ENCODE measurements around the gene TFF1. TPM values are rescaled to one million over a fixed set of nuclear protein-coding genes. Genes with fewer than 3 reads are reported as not detected.

TFF1 gene
- total RNA-seq, 5 donors from 2014 or later (not counting 1 experiment from before 2014, with no cell fraction given) = 1.2 to 1.3 TPM; not detected in 3

DNA sequence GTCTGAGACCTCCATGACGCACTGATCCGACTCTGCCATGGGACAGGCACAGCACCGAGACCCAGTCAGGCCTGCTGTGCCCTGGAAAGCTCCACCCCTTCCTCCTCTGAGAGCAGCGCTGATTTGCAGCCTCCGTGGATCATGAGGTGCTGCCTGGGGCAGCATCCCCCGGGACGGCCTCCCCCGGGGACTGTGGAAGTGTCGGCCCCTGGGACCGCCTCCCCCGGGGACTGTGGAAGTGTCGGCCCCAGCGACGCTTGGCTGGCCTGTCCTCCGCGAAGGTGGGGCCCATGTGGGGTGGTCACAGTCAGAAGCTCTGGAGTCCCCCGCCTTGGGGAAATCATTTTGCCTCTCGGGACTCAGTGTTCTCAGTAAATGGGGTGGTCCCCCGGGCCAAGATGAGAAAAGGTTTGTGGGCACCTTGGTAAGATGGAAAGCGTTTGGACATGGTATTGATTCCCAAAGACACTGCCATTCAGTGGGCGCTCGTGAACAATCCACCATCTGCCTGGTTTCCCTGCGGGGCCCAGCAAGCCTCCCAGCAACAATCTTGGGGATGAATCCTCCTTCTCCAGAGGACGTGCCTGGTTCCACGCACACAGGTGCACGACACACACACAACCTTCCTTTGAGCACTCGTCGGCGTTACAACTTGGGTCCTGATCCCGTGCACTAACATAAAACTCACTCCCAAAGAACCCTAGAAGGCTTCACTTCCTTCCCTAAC is 18.6 kb downstream of the TFF1 start:
- Histone ChIP-seq H3K9me3 (no peaks in the 10 kb centered on the region), H3K27me3 (replicated peaks in 1 of 2; ENCODE audit: control insufficient read depth in 2 of 2, extremely low read depth in 1 of 2, insufficient read depth in 2 of 2, low read length in 1 of 2) (peaks cover 0 to 18% of the 10 kb centered on the region in 2 experiments), H3K4me1 (ENCODE audit: control insufficient read depth in 1 of 2, extremely low read depth in 1 of 2, insufficient read depth in 2 of 2, low read length in 2 of 2) (no peaks in the 10 kb centered on the region), H3K4me3 (ENCODE audit: control insufficient read depth in 1 of 2, extremely low read depth in 1 of 2, low read length in 1 of 2) (no peak overlapping the region), H3K36me3 (ENCODE audit: control insufficient read depth in 2 of 2, extremely low read depth in 1 of 2, insufficient read depth in 1 of 2, low read length in 1 of 2) (no peaks in the 10 kb centered on the region), H3K27ac (ENCODE audit: low read length) (no peak overlapping the region)
- ATAC-seq (replicated peaks in 1 of 4) (no peak), DNase-seq (no peak)
- Mint-ChIP-seq H3K4me3 (no peak overlapping the region), H3K4me1 (no peaks in the 10 kb centered on the region), H3K27me3 (no peaks in the 10 kb centered on the region), H3K9me3 (no peaks in the 10 kb centered on the region), H3K36me3 (no peaks in the 10 kb centered on the region), H3K27ac (no peak overlapping the region)
- POLR2A ChIA-PET = no interaction called here
- WGBS (ENCODE audit: insufficient coverage) = 93% methylated on average over 23 of the region's 30 CpGs
- CTCF ChIA-PET = no interaction called here

DNA sequence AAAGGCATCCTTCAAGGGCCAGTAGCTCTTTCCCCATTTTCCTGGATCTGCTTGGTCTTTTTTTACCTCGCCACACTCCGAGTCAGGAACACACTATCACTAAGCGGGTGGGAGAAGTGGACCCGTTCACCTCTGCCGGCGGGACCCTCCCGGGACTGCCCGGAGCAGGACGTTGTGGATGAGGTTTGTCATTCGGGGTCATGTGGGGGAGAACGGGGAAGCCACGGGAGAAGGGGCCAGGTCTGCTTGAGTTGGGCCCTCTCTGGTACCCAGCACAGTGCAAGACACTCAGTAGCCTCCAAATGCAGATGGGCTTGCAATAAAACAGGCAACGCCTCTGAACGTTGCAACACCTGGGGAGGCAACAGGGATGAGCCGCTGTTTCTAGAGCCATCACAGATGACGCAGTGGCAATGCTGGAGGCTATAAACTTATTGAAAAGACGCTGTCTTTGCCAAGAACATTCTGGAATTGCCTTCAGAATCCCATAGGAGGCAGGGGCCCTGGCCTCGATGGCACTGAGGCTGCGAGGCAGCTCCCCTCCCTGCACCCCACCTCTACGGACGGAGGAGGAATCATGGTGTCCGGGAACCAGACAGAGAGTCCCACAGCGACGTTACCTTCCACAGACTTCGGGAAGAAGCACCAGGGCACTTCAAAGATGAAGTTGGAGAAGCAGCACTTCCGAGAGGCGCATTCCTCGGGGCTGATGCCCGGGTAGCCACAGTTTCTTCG is 19.3 kb downstream of the TFF1 start:
- 92% methylated on average over 25 of the region's 30 CpGs for WGBS (ENCODE audit: insufficient coverage)
- peaks cover 0 to 13% of the 10 kb centered on the region in 2 experiments for H3K27me3 ChIP-seq (replicated peaks in 1 of 2; ENCODE audit: control insufficient read depth in 2 of 2, extremely low read depth in 1 of 2, insufficient read depth in 2 of 2, low read length in 1 of 2)
- H3K36me3 ChIP-seq (ENCODE audit: control insufficient read depth in 2 of 2, extremely low read depth in 1 of 2, insufficient read depth in 1 of 2, low read length in 1 of 2) = no peaks in the 10 kb centered on the region
- H3K4me1 ChIP-seq (ENCODE audit: control insufficient read depth in 1 of 2, extremely low read depth in 1 of 2, insufficient read depth in 2 of 2, low read length in 2 of 2) = no peaks in the 10 kb centered on the region
- DNase-seq (no peak), ATAC-seq (replicated peaks in 1 of 4) (no peak)
- H3K36me3 Mint-ChIP-seq = no peaks in the 10 kb centered on the region
- H3K9me3 Mint-ChIP-seq = no peaks in the 10 kb centered on the region
- no peak overlapping the region for H3K27ac ChIP-seq (ENCODE audit: low read length)
- H3K9me3 ChIP-seq = no peaks in the 10 kb centered on the region
- no peak overlapping the region for H3K4me3 ChIP-seq (ENCODE audit: control insufficient read depth in 1 of 2, extremely low read depth in 1 of 2, low read length in 1 of 2)
- ChIA-PET POLR2A (no interaction called here), CTCF (no interaction called here)
- no peak overlapping the region for H3K27ac Mint-ChIP-seq
- H3K4me3 Mint-ChIP-seq = no peak overlapping the region
- no peaks in the 10 kb centered on the region for H3K4me1 Mint-ChIP-seq
- H3K27me3 Mint-ChIP-seq = no peaks in the 10 kb centered on the region

DNA sequence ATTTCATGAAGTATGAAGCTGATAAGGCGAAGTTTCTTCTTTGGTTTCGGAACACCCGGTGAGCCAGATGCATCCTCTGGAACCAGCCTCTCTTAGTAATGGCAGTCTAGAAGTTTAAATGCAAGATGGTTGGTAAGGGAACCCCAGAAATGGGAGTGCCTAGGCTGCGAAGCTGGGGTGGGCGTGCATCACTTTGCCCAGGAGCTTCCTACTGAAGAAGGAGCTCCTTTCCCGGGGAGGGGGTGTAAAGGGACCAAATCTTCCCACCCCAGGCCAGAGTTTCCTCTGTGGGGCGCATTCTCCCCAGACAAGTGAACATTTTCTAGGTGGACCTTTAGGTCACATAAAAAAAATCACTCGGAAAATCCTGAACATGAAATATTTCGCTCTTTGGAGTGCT is 19.9 kb downstream of the TFF1 start:
- Mint-ChIP-seq H3K4me1 (no peaks in the 10 kb centered on the region), H3K36me3 (no peaks in the 10 kb centered on the region), H3K4me3 (no peak overlapping the region), H3K27ac (no peak overlapping the region), H3K27me3 (no peaks in the 10 kb centered on the region), H3K9me3 (no peaks in the 10 kb centered on the region)
- H3K4me3 ChIP-seq (ENCODE audit: control insufficient read depth in 1 of 2, extremely low read depth in 1 of 2, low read length in 1 of 2) = no peak overlapping the region
- no peaks in the 10 kb centered on the region for H3K36me3 ChIP-seq (ENCODE audit: control insufficient read depth in 2 of 2, extremely low read depth in 1 of 2, insufficient read depth in 1 of 2, low read length in 1 of 2)
- H3K9me3 ChIP-seq = no peaks in the 10 kb centered on the region
- no peak overlapping the region for H3K27ac ChIP-seq (ENCODE audit: low read length)
- ChIA-PET CTCF (no interaction called here), POLR2A (no interaction called here)
- ATAC-seq (replicated peaks in 1 of 4) = no peak
- H3K4me1 ChIP-seq (ENCODE audit: control insufficient read depth in 1 of 2, extremely low read depth in 1 of 2, insufficient read depth in 2 of 2, low read length in 2 of 2) = no peaks in the 10 kb centered on the region
- WGBS (ENCODE audit: insufficient coverage) = 100% methylated on average over 3 of the region's 9 CpGs
- peaks cover 0 to 13% of the 10 kb centered on the region in 2 experiments for H3K27me3 ChIP-seq (replicated peaks in 1 of 2; ENCODE audit: control insufficient read depth in 2 of 2, extremely low read depth in 1 of 2, insufficient read depth in 2 of 2, low read length in 1 of 2)
- no peak for DNase-seq

DNA sequence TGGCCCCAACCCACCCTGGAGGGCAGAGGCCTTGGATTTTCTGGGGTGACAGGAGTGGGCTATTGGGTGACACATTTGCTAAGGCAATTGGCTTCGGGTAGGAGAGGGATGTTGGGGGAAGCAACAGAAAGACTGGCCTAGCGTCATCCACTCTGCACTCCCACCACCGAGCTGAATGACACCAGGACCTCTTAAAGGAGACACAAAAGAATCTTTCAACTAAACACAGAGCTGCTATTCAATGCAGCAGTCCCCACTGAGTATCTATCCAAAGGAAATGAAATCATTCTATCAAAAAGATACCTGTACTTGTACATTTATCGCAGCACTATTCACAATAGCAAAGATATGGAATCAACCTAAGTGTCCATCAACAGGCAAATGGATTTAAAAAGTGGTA is 21.7 kb downstream of the TFF1 start:
- CTCF ChIA-PET = no interaction called here
- no CpG with 5 or more reads among the region's 4 CpGs for WGBS (ENCODE audit: insufficient coverage)
- Histone ChIP-seq H3K4me3 (ENCODE audit: control insufficient read depth in 1 of 2, extremely low read depth in 1 of 2, low read length in 1 of 2) (no peak overlapping the region), H3K27me3 (replicated peaks in 1 of 2; ENCODE audit: control insufficient read depth in 2 of 2, extremely low read depth in 1 of 2, insufficient read depth in 2 of 2, low read length in 1 of 2) (peaks cover 0 to 10% of the 10 kb centered on the region in 2 experiments), H3K9me3 (no peaks in the 10 kb centered on the region), H3K36me3 (ENCODE audit: control insufficient read depth in 2 of 2, extremely low read depth in 1 of 2, insufficient read depth in 1 of 2, low read length in 1 of 2) (no peaks in the 10 kb centered on the region), H3K4me1 (ENCODE audit: control insufficient read depth in 1 of 2, extremely low read depth in 1 of 2, insufficient read depth in 2 of 2, low read length in 2 of 2) (no peaks in the 10 kb centered on the region), H3K27ac (ENCODE audit: low read length) (no peak overlapping the region)
- no peak overlapping the region for H3K27ac Mint-ChIP-seq
- H3K27me3 Mint-ChIP-seq = no peaks in the 10 kb centered on the region
- no peaks in the 10 kb centered on the region for H3K36me3 Mint-ChIP-seq
- no peaks in the 10 kb centered on the region for H3K9me3 Mint-ChIP-seq
- DNase-seq (no peak), ATAC-seq (replicated peaks in 1 of 4) (no peak)
- H3K4me1 Mint-ChIP-seq = no peaks in the 10 kb centered on the region
- no peak overlapping the region for H3K4me3 Mint-ChIP-seq
- POLR2A ChIA-PET = no interaction called here

GRCh38 chr21:42343963-42344510 is 22.3 kb downstream of the TFF1 start:
- ChIA-PET POLR2A (no interaction called here), CTCF (no interaction called here)
- WGBS (ENCODE audit: insufficient coverage) = 84% methylated on average over 10 of the region's 11 CpGs

DNA sequence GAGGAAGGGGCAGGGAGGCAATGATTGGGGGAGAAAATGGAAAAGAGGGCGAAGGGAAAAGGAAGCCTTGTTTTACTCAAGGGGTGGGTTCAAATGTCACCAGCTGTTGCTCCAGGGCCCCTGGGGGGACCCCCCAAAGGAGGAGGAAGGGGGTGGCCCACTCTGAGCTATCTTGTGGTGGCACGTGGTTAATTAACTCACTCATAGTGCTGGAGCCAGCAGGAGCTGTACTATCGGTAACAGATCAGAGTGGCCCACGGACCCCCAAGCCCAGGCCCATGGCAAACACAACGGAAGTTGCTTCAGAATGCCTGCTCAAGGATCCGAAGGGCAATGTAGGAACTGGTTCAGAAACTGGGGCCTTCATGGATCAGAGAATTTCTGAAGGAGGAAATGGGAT is 22.8 kb downstream of the TFF1 start:
- H3K9me3 Mint-ChIP-seq = no peaks in the 10 kb centered on the region
- no peak overlapping the region for H3K27ac Mint-ChIP-seq
- H3K27me3 ChIP-seq (replicated peaks in 1 of 2; ENCODE audit: control insufficient read depth in 2 of 2, extremely low read depth in 1 of 2, insufficient read depth in 2 of 2, low read length in 1 of 2) = peaks cover 0 to 9% of the 10 kb centered on the region in 2 experiments
- ATAC-seq (replicated peaks in 1 of 4) = no peak
- CTCF ChIA-PET = no interaction called here
- 84% methylated on average over 5 of the region's 6 CpGs for WGBS (ENCODE audit: insufficient coverage)
- H3K4me3 ChIP-seq (ENCODE audit: control insufficient read depth in 1 of 2, extremely low read depth in 1 of 2, low read length in 1 of 2) = no peak overlapping the region
- no peak overlapping the region for H3K27ac ChIP-seq (ENCODE audit: low read length)
- no peaks in the 10 kb centered on the region for H3K27me3 Mint-ChIP-seq
- no peaks in the 10 kb centered on the region for H3K36me3 ChIP-seq (ENCODE audit: control insufficient read depth in 2 of 2, extremely low read depth in 1 of 2, insufficient read depth in 1 of 2, low read length in 1 of 2)
- DNase-seq = no peak
- no peaks in the 10 kb centered on the region for H3K9me3 ChIP-seq
- peaks cover 0 to under 1% of the 10 kb centered on the region in 2 experiments for H3K4me1 ChIP-seq (ENCODE audit: control insufficient read depth in 1 of 2, extremely low read depth in 1 of 2, insufficient read depth in 2 of 2, low read length in 2 of 2)
- H3K4me1 Mint-ChIP-seq = peaks cover 0 to 3% (median 0%) of the 10 kb centered on the region in 3 donors
- POLR2A ChIA-PET = no interaction called here
- no peaks in the 10 kb centered on the region for H3K36me3 Mint-ChIP-seq
- H3K4me3 Mint-ChIP-seq = no peak overlapping the region

More at GRCh38 chr21:42343963-42344510, 22.3 kb downstream of the TFF1 start:
- H3K36me3 ChIP-seq (ENCODE audit: control insufficient read depth in 2 of 2, extremely low read depth in 1 of 2, insufficient read depth in 1 of 2, low read length in 1 of 2) = no peaks in the 10 kb centered on the region
- ATAC-seq (replicated peaks in 1 of 4) (no peak), DNase-seq (no peak)
- Mint-ChIP-seq H3K27ac (no peak overlapping the region), H3K36me3 (no peaks in the 10 kb centered on the region), H3K27me3 (no peaks in the 10 kb centered on the region), H3K4me1 (no peaks in the 10 kb centered on the region), H3K4me3 (no peak overlapping the region), H3K9me3 (no peaks in the 10 kb centered on the region)
- no peak overlapping the region for H3K4me3 ChIP-seq (ENCODE audit: control insufficient read depth in 1 of 2, extremely low read depth in 1 of 2, low read length in 1 of 2)
- H3K4me1 ChIP-seq (ENCODE audit: control insufficient read depth in 1 of 2, extremely low read depth in 1 of 2, insufficient read depth in 2 of 2, low read length in 2 of 2) = no peaks in the 10 kb centered on the region
- no peaks in the 10 kb centered on the region for H3K9me3 ChIP-seq
- H3K27me3 ChIP-seq (replicated peaks in 1 of 2; ENCODE audit: control insufficient read depth in 2 of 2, extremely low read depth in 1 of 2, insufficient read depth in 2 of 2, low read length in 1 of 2) = peaks cover 0 to 9% of the 10 kb centered on the region in 2 experiments
- H3K27ac ChIP-seq (ENCODE audit: low read length) = no peak overlapping the region
